ENCODE results near the gene MFSD8. TPM values are rescaled to one million over a fixed set of nuclear protein-coding genes. Genes with fewer than 3 reads are reported as not detected.
"Not testable (repeated sequence)": the region's sequence is repeated elsewhere in the genome, so short reads cannot be mapped to it uniquely, and the experiment has no call there.

MFSD8 gene
- total and polyA plus RNA-seq, 9 donors: 11.8 to 29.7 (median 19.5) TPM

GRCh38 chr4:127959794-127960193 is 5.2 kb downstream of the MFSD8 start:
- intact Hi-C loops (cut with DNase I): loop anchor here in 2 of 4 donors (5.0 to 10.0 kb wide), 3 partner anchors 77 to 325 kb away; partner anchors contain the start of genes HSPA4L (in 1 of the 2), INTU (in 1 of the 2) and PLK4 (in 1 of the 2)
- Histone ChIP-seq H3K27me3 (no peaks in the 10 kb centered on the region), H3K4me3 (no peak overlapping the region), H3K27ac (no peak overlapping the region), H3K9me3 (no peaks in the 10 kb centered on the region), H3K36me3 (no peaks in the 10 kb centered on the region), H3K4me1 (ENCODE audit: insufficient read depth) (no peaks in the 10 kb centered on the region)
- 21 to 61% (median 58%) methylated on average over 1 of the region's 1 CpG for WGBS, 3 donors
- DNase-seq: no peak
- TF ChIP-seq EP300 (IDR thresholded peaks at IDR 0.05) (no peak), CTCF (IDR thresholded peaks at IDR 0.05) (no peak), POLR2A (IDR thresholded peaks at IDR 0.05) (no peak)

GRCh38 chr4:127957105-127957504 is 7.9 kb downstream of the MFSD8 start:
- intact Hi-C loops (cut with DNase I): no loop called here
- TF ChIP-seq CTCF (IDR thresholded peaks at IDR 0.05): no peak
- no peak for TF ChIP-seq EP300 (IDR thresholded peaks at IDR 0.05)
- Histone ChIP-seq H3K4me1 (ENCODE audit: insufficient read depth) (no peaks in the 10 kb centered on the region), H3K4me3 (no peak overlapping the region), H3K36me3 (no peaks in the 10 kb centered on the region), H3K9me3 (no peaks in the 10 kb centered on the region), H3K27ac (no peak overlapping the region), H3K27me3 (no peaks in the 10 kb centered on the region)
- no peak for DNase-seq
- WGBS, 3 donors: 95 to 98% (median 98%) methylated on average over 2 of the region's 2 CpGs

GRCh38 chr4:127936974-127937373 is 28.0 kb downstream of the MFSD8 start:
- 90 to 93% (median 93%) methylated on average over 1 of the region's 1 CpG for WGBS, 3 donors
- Histone ChIP-seq H3K27me3 (no peaks in the 10 kb centered on the region), H3K4me1 (ENCODE audit: insufficient read depth) (no peaks in the 10 kb centered on the region), H3K36me3 (no peaks in the 10 kb centered on the region), H3K27ac (no peak overlapping the region), H3K4me3 (no peak overlapping the region), H3K9me3 (no peaks in the 10 kb centered on the region)
- DNase-seq: no peak
- intact Hi-C loops (cut with DNase I): no loop called here
- no peak for TF ChIP-seq CTCF (IDR thresholded peaks at IDR 0.05)
- TF ChIP-seq EP300 (IDR thresholded peaks at IDR 0.05): no peak
- no peak for TF ChIP-seq POLR2A (IDR thresholded peaks at IDR 0.05)

GRCh38 chr4:127931836-127932235 is 33.1 kb downstream of the MFSD8 start:
- H3K27ac ChIP-seq; H3K36me3 ChIP-seq; intact Hi-C loops (cut with DNase I); H3K4me1 ChIP-seq (ENCODE audit: insufficient read depth); DNase-seq; H3K4me3 ChIP-seq; H3K9me3 ChIP-seq; H3K27me3 ChIP-seq: not testable (repeated sequence)
- 74 to 86% (median 76%) methylated on average over 6 of the region's 6 CpGs for WGBS, 3 donors

GRCh38 chr4:127930175-127930574 is 34.8 kb downstream of the MFSD8 start:
- H3K4me3 ChIP-seq: no peak overlapping the region
- DNase-seq: no peak
- no peaks in the 10 kb centered on the region for H3K4me1 ChIP-seq (ENCODE audit: insufficient read depth)
- intact Hi-C loops (cut with DNase I): no loop called here
- H3K27me3 ChIP-seq: no peaks in the 10 kb centered on the region
- no peak overlapping the region for H3K27ac ChIP-seq
- H3K36me3 ChIP-seq: no peaks in the 10 kb centered on the region
- 95 to 100% (median 100%) methylated on average over 1 of the region's 1 CpG for WGBS, 3 donors
- no peaks in the 10 kb centered on the region for H3K9me3 ChIP-seq
- TF ChIP-seq CTCF (IDR thresholded peaks at IDR 0.05) (no peak), EP300 (IDR thresholded peaks at IDR 0.05) (no peak), POLR2A (IDR thresholded peaks at IDR 0.05) (no peak)

GRCh38 chr4:127925720-127926119 is 39.3 kb downstream of the MFSD8 start:
- H3K4me3 ChIP-seq; H3K27me3 ChIP-seq; H3K4me1 ChIP-seq (ENCODE audit: insufficient read depth); H3K27ac ChIP-seq; H3K36me3 ChIP-seq; H3K9me3 ChIP-seq; intact Hi-C loops (cut with DNase I); DNase-seq: not testable (repeated sequence)
- 98 to 100% (median 98%) methylated on average over 2 of the region's 2 CpGs for WGBS, 3 donors

Data from ovary (tissue), 9 donors.